Measurements from ENCODE around the gene PURA. TPM values are rescaled to one million over a fixed set of nuclear protein-coding genes. Genes with fewer than 3 reads are reported as not detected.

Gene PURA
- total and polyA plus RNA-seq, 2 donors (not counting 1 experiment from before 2014, with no cell fraction given), result 2.2 to 23.5 TPM

- H3K27ac Mint-ChIP-seq, result no peak overlapping the region
- peaks cover 0 to 10% (median 6%) of the 10 kb centered on the region in 4 experiments for H3K27me3 ChIP-seq (replicated peaks in 1 of 4; ENCODE audit: control extremely low read depth in 1 of 4, control insufficient read depth in 3 of 4, insufficient read depth in 4 of 4, low read length in 3 of 4)
- no peaks in the 10 kb centered on the region for H3K9me3 Mint-ChIP-seq (ENCODE audit: insufficient read depth)
- POLR2A ChIA-PET, result no interaction called here
- no peaks in the 10 kb centered on the region for H3K4me1 ChIP-seq (ENCODE audit: control insufficient read depth in 2 of 2, insufficient read depth in 2 of 2, low read length in 2 of 2)
- peaks cover 38% of the 10 kb centered on the region for H3K27me3 Mint-ChIP-seq
- no peak overlapping the region for H3K4me2 ChIP-seq (replicated peaks; ENCODE audit: low read depth, low read length, poor library complexity, severe bottlenecking)
- no peaks in the 10 kb centered on the region for H4K20me1 ChIP-seq (ENCODE audit: control insufficient read depth, insufficient read depth, low read length, poor library complexity, severe bottlenecking)
- no peak overlapping the region for H2AFZ ChIP-seq (ENCODE audit: insufficient read depth, low read depth, low read length, poor library complexity, severe bottlenecking)
- intact Hi-C loops (cut with micrococcal nuclease), result no loop called here
- H3K4me3 Mint-ChIP-seq, result no peak overlapping the region
- TF ChIP-seq CTCF (IDR thresholded peaks at IDR 0.05) (no peak), EZH2 (IDR thresholded peaks at IDR 0.05; ENCODE audit: borderline replicate concordance, insufficient read depth, low read depth, low read length, poor library complexity, severe bottlenecking) (no peak)
- H3K27ac ChIP-seq (ENCODE audit: low read length in 2 of 2), result no peak overlapping the region
- no peak overlapping the region for H3K4me3 ChIP-seq (ENCODE audit: control extremely low read depth in 1 of 5, extremely low read depth in 1 of 5, insufficient read depth in 1 of 5, low read depth in 2 of 5, low read length in 4 of 5)
- no peak for DNase-seq
- H3K9me3 ChIP-seq (ENCODE audit: control extremely low read depth in 1 of 3, control insufficient read depth in 2 of 3, insufficient read depth in 1 of 3, low read length in 2 of 3), result peaks cover 0 to 2% (median 0%) of the 10 kb centered on the region in 3 donors
- WGBS (ENCODE audit: insufficient coverage), result 75% methylated on average over 4 of the region's 4 CpGs
- no peaks in the 10 kb centered on the region for H3K79me2 ChIP-seq (ENCODE audit: control insufficient read depth, insufficient read depth, low read length)
- H3K9ac ChIP-seq (ENCODE audit: low read length), result no peak overlapping the region
- no peaks in the 10 kb centered on the region for H3K36me3 ChIP-seq (replicated peaks in 1 of 2; ENCODE audit: control extremely low read depth in 1 of 2, control insufficient read depth in 1 of 2, extremely low read depth in 1 of 2, insufficient read depth in 2 of 2, low read length in 1 of 2)
- ATAC-seq (ENCODE audit: low read depth), result no peak
- H3K4me1 Mint-ChIP-seq, result no peaks in the 10 kb centered on the region
- CTCF ChIA-PET, result interaction anchor here (1.0 to 1.5 kb wide), 3 partner anchors 10 to 72 kb away, joined by 3 to 5 read pairs (median 3); no protein-coding TSS in a partner anchor
These were observed 29.4 kb upstream of the PURA start for GRCh38 chr5:140084541-140084940.

DNA sequence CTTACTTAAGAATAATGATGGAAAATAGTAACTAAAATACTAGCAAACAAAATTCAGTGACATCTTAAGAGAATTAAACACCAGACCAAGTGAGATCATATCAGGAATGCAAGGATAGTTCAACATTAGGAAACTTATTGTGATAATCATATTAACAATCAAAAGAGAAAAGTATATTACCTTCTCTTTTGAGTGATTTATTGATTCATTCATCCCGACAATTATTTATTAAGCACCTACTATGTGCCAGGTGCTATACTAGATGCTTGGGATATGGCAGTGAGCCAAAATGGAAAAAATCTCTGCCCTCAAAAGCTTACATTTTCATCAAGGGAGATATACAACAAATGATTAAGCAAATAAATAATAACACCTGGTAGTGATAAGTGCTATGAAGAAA lies 23.7 kb upstream of the PURA start:
- DNase-seq (no peak), ATAC-seq (ENCODE audit: low read depth) (no peak)
- Histone ChIP-seq H3K36me3 (replicated peaks in 1 of 2; ENCODE audit: control extremely low read depth in 1 of 2, control insufficient read depth in 1 of 2, extremely low read depth in 1 of 2, insufficient read depth in 2 of 2, low read length in 1 of 2) (no peaks in the 10 kb centered on the region), H3K79me2 (ENCODE audit: control insufficient read depth, insufficient read depth, low read length) (no peaks in the 10 kb centered on the region), H4K20me1 (ENCODE audit: control insufficient read depth, insufficient read depth, low read length, poor library complexity, severe bottlenecking) (no peaks in the 10 kb centered on the region), H3K9me3 (ENCODE audit: control extremely low read depth in 1 of 3, control insufficient read depth in 2 of 3, insufficient read depth in 1 of 3, low read length in 2 of 3) (peaks cover 0 to 15% (median 4%) of the 10 kb centered on the region in 3 donors), H3K27me3 (replicated peaks in 1 of 4; ENCODE audit: control extremely low read depth in 1 of 4, control insufficient read depth in 3 of 4, insufficient read depth in 4 of 4, low read length in 3 of 4) (peaks cover 0 to 4% (median 0%) of the 10 kb centered on the region in 4 experiments), H3K4me2 (replicated peaks; ENCODE audit: low read depth, low read length, poor library complexity, severe bottlenecking) (no peak overlapping the region), H3K27ac (ENCODE audit: low read length in 2 of 2) (no peak overlapping the region), H2AFZ (ENCODE audit: insufficient read depth, low read depth, low read length, poor library complexity, severe bottlenecking) (no peak overlapping the region), H3K9ac (ENCODE audit: low read length) (no peak overlapping the region), H3K4me3 (ENCODE audit: control extremely low read depth in 1 of 5, extremely low read depth in 1 of 5, insufficient read depth in 1 of 5, low read depth in 2 of 5, low read length in 4 of 5) (no peak overlapping the region), H3K4me1 (ENCODE audit: control insufficient read depth in 2 of 2, insufficient read depth in 2 of 2, low read length in 2 of 2) (no peaks in the 10 kb centered on the region)
- Mint-ChIP-seq H3K27me3 (peaks cover 41% of the 10 kb centered on the region), H3K4me3 (no peak overlapping the region), H3K27ac (no peak overlapping the region), H3K9me3 (ENCODE audit: insufficient read depth) (peaks cover 8% of the 10 kb centered on the region), H3K4me1 (no peaks in the 10 kb centered on the region)
- intact Hi-C loops (cut with micrococcal nuclease), result no loop called here
- no CpG with 5 or more reads among the region's 1 CpG for WGBS (ENCODE audit: insufficient coverage)
- ChIA-PET CTCF (no interaction called here), POLR2A (no interaction called here)
- TF ChIP-seq CTCF (IDR thresholded peaks at IDR 0.05), result no peak
- no peak for TF ChIP-seq EZH2 (IDR thresholded peaks at IDR 0.05; ENCODE audit: borderline replicate concordance, insufficient read depth, low read depth, low read length, poor library complexity, severe bottlenecking)

All from B cell (primary cell).